ENCODE measurements around the gene BORCS8.
"Not testable (repeated sequence)": the region's sequence is repeated elsewhere in the genome, so short reads cannot be mapped to it uniquely, and the experiment has no call there.

The BORCS8 gene

GRCh38 chr19:19148504-19148903 is 43.4 kb downstream of the BORCS8 start:
- not testable (repeated sequence) for DNase-seq (ENCODE audit: low spot score)

GRCh38 chr19:19147344-19147743 is 44.6 kb downstream of the BORCS8 start:
- no peak for DNase-seq (ENCODE audit: low spot score)

- no peak for DNase-seq (ENCODE audit: low spot score)
These were observed 45.1 kb downstream of the BORCS8 start for GRCh38 chr19:19146865-19147264.

- peak; percentile 11 for DNase-seq (ENCODE audit: low spot score)
These were observed 46.0 kb downstream of the BORCS8 start for GRCh38 chr19:19145684-19146608.

GRCh38 chr19:19145281-19145680 is 46.7 kb downstream of the BORCS8 start:
- DNase-seq (ENCODE audit: low spot score), result no peak

- DNase-seq (ENCODE audit: low spot score), result no peak
These were observed 49.6 kb downstream of the BORCS8 start for GRCh38 chr19:19142347-19142746.

- no peak for DNase-seq (ENCODE audit: low spot score)
These were observed 51.5 kb downstream of the BORCS8 start for GRCh38 chr19:19140476-19140875.

GRCh38 chr19:19139876-19140229 is 52.1 kb downstream of the BORCS8 start:
- no peak for DNase-seq (ENCODE audit: low spot score)

GRCh38 chr19:19138109-19138981 is 53.6 kb downstream of the BORCS8 start, which contains the start of gene TMEM161A:
TSS of gene TMEM161A (minus strand) at chr19:19138478. CDS start at chr19:19138428, 50 bp downstream.
- peak; percentile 96 for DNase-seq (ENCODE audit: low spot score)

GRCh38 chr19:19137556-19138108 is 54.3 kb downstream of the BORCS8 start:
- no peak for DNase-seq (ENCODE audit: low spot score)

GRCh38 chr19:19135713-19136112 is 56.2 kb downstream of the BORCS8 start:
- not testable (repeated sequence) for DNase-seq (ENCODE audit: low spot score)

GRCh38 chr19:19134687-19135158 is 57.2 kb downstream of the BORCS8 start:
- no peak for DNase-seq (ENCODE audit: low spot score)

GRCh38 chr19:19133985-19134384 is 58.0 kb downstream of the BORCS8 start:
- no peak for DNase-seq (ENCODE audit: low spot score)

- no peak for DNase-seq (ENCODE audit: low spot score)
These were observed 59.0 kb downstream of the BORCS8 start for GRCh38 chr19:19132912-19133311.

- no peak for DNase-seq (ENCODE audit: low spot score)
These were observed 60.0 kb downstream of the BORCS8 start for GRCh38 chr19:19131989-19132388.
